ENCODE measurements around the gene RAB18. TPM values are rescaled to one million over a fixed set of nuclear protein-coding genes. Genes with fewer than 3 reads are reported as not detected.

Gene RAB18
- total and polyA plus RNA-seq, 2 donors from 2014 or later, result 57.9 to 113 TPM

DNA sequence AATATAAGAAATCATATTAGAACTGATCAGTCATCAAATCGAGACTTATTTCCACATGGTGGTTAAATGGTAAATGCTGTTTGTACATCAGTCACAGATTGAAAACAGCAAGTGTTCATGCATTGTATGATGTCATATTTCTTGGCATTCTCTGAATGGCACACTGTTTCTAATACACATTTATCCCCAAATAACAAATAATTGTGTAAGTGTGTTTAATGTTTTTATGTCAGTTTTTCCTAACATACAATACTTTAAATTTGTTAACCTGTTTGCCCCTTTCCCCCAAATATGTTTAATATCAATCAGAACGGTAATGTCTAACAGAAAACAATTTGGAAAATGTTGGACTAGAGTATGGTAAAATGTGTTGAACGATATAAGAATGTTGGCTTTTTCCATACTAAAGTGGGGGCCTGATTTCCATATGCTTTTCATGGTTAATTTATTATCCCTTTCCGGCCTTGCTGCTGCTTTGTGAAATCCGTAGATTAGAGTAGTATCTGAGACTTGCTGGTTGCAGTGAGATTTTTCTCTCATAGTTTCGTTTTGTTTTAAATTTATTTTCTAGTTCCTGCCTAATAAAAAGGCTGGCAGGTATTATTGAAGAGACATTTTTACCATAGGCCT lies 23.7 kb downstream of the RAB18 start:
- H3K27me3 ChIP-seq (ENCODE audit: control insufficient read depth, insufficient read depth, low read length), result no peaks in the 10 kb centered on the region
- H3K4me1 ChIP-seq (ENCODE audit: control insufficient read depth in 2 of 3, insufficient read depth in 2 of 3, low read depth in 1 of 3, low read length in 3 of 3), result no peaks in the 10 kb centered on the region
- TF ChIP-seq, protein P1, sequence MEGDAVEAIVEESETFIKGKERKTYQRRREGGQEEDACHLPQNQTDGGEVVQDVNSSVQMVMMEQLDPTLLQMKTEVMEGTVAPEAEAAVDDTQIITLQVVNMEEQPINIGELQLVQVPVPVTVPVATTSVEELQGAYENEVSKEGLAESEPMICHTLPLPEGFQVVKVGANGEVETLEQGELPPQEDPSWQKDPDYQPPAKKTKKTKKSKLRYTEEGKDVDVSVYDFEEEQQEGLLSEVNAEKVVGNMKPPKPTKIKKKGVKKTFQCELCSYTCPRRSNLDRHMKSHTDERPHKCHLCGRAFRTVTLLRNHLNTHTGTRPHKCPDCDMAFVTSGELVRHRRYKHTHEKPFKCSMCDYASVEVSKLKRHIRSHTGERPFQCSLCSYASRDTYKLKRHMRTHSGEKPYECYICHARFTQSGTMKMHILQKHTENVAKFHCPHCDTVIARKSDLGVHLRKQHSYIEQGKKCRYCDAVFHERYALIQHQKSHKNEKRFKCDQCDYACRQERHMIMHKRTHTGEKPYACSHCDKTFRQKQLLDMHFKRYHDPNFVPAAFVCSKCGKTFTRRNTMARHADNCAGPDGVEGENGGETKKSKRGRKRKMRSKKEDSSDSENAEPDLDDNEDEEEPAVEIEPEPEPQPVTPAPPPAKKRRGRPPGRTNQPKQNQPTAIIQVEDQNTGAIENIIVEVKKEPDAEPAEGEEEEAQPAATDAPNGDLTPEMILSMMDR (IDR thresholded peaks at IDR 0.05; ENCODE audit: borderline replicate concordance, extremely low read depth, insufficient read depth), result no peak
- H3K9me3 ChIP-seq (ENCODE audit: control insufficient read depth in 2 of 3, insufficient read depth in 1 of 3, low read length in 3 of 3), result no peaks in the 10 kb centered on the region
- FAIRE-seq, result no peak
- peak in 1 of 5 donors; percentile 17 for DNase-seq
- no peak overlapping the region for H3K9ac ChIP-seq (ENCODE audit: low read length in 3 of 3)
- H3K36me3 ChIP-seq (ENCODE audit: control insufficient read depth in 2 of 3, insufficient read depth in 3 of 3, low read length in 3 of 3), result no peaks in the 10 kb centered on the region
- H3K4me3 ChIP-seq (ENCODE audit: low read length in 3 of 3), result no peak overlapping the region
- intact Hi-C loops (cut with DNase I), result no loop called here
- H3K27ac ChIP-seq (ENCODE audit: low read depth in 2 of 2, low read length in 2 of 2), result no peak overlapping the region

DNA sequence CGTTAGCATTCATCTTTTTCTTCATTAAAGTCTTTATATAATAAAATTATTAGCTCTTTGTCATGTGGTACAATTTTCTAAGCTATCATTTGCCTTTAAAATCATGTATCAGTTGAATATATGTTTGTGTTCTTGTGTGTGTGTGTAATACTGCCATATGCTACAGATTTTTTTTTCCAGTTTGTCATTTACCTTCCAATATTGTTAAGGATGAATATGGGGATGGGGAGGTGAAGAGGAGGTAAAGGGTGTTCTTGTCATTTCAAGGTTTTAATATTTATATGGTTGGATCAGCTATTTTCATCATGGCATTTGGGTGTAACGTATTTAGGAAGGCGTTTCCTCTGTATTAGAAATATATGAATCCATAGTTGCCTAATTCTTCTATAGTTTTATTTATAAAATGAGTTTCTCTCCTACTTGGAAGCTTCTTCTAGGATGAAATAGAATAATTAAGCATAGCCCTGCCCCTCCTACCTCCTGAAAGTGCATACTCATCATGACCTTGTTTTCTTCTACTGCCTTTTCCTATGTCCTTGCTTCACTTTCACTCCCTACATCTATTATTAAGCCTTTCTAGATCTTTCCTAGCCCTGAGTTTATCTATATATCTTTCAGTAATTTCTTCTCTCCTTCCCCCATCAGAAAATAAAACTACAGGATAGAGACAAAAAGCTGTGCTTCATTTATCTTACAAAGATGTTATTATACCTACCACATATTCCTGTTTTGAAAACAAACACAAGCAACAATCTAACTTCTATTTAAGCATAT lies 25.1 kb downstream of the RAB18 start:
- Histone ChIP-seq H3K9ac (ENCODE audit: low read length in 3 of 3) (no peak overlapping the region), H3K4me1 (ENCODE audit: control insufficient read depth in 2 of 3, insufficient read depth in 2 of 3, low read depth in 1 of 3, low read length in 3 of 3) (no peaks in the 10 kb centered on the region)
- no peak for FAIRE-seq

DNA sequence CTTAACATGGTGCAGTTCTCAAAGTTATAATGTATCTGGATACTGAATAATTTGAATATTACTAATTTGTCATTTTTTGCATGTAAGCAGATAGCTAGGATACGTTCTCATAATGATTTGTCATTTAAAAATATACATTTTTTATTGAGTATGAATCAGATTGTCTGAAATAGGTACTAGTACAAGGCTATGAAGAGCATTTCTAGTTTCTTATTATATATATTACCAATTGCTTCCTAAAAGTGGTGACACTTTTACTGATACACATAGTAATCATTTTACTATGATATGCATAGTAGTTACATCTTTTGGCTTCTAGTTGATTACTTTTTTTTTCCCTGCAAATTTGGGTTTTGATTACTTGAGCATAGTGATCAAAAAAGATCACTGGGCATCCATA lies 26.4 kb downstream of the RAB18 start:
- Histone ChIP-seq H3K27me3 (ENCODE audit: control insufficient read depth, insufficient read depth, low read length) (no peaks in the 10 kb centered on the region), H3K9ac (ENCODE audit: low read length in 3 of 3) (no peak overlapping the region), H3K27ac (ENCODE audit: low read depth in 2 of 2, low read length in 2 of 2) (no peak overlapping the region), H3K4me3 (ENCODE audit: low read length in 3 of 3) (no peak overlapping the region), H3K4me1 (ENCODE audit: control insufficient read depth in 2 of 3, insufficient read depth in 2 of 3, low read depth in 1 of 3, low read length in 3 of 3) (no peaks in the 10 kb centered on the region), H3K36me3 (ENCODE audit: control insufficient read depth in 2 of 3, insufficient read depth in 3 of 3, low read length in 3 of 3) (peaks cover 2 to 14% (median 9%) of the 10 kb centered on the region in 3 donors), H3K9me3 (ENCODE audit: control insufficient read depth in 2 of 3, insufficient read depth in 1 of 3, low read length in 3 of 3) (no peaks in the 10 kb centered on the region)
- DNase-seq, result no peak
- TF ChIP-seq, protein P1 (IDR thresholded peaks at IDR 0.05; ENCODE audit: borderline replicate concordance, extremely low read depth, insufficient read depth), result no peak
- no peak for FAIRE-seq
- intact Hi-C loops (cut with DNase I), result no loop called here

More for the DNA sequence above, 25.1 kb downstream of the RAB18 start:
- Histone ChIP-seq H3K36me3 (ENCODE audit: control insufficient read depth in 2 of 3, insufficient read depth in 3 of 3, low read length in 3 of 3) (peaks cover 0 to 2% (median 2%) of the 10 kb centered on the region in 3 donors), H3K4me3 (ENCODE audit: low read length in 3 of 3) (no peak overlapping the region), H3K27ac (ENCODE audit: low read depth in 2 of 2, low read length in 2 of 2) (no peak overlapping the region), H3K27me3 (ENCODE audit: control insufficient read depth, insufficient read depth, low read length) (no peaks in the 10 kb centered on the region), H3K9me3 (ENCODE audit: control insufficient read depth in 2 of 3, insufficient read depth in 1 of 3, low read length in 3 of 3) (no peaks in the 10 kb centered on the region)
- no peak for DNase-seq
- TF ChIP-seq, protein P1 (IDR thresholded peaks at IDR 0.05; ENCODE audit: borderline replicate concordance, extremely low read depth, insufficient read depth), result no peak
- intact Hi-C loops (cut with DNase I), result no loop called here
